Stimulated activated naive CD8-positive, alpha-beta T cell treated with anti-CD3 and anti-CD28 coated beads, Interleukin-15, Interleukin-2, amounts not matched to agents 100 ng/mL and 50 ng/mL, for 24 hours (primary cell): ENCODE results near the gene COL15A1.
"Not testable (repeated sequence)": the region's sequence is repeated elsewhere in the genome, so short reads cannot be mapped to it uniquely, and the experiment has no call there.

Source experiments
- H3K27ac Mint-ChIP-seq: one replicate; pipeline ENCODE4 v1.8.0; 2021; ENCODE audit warnings: mild to moderate bottlenecking, mixed read lengths
- H3K27me3 Mint-ChIP-seq: one replicate; pipeline ENCODE4 v1.8.0; 2021; ENCODE audit warnings: mixed read lengths
- H3K36me3 Mint-ChIP-seq: one replicate; pipeline ENCODE4 v1.8.0; 2021; ENCODE audit warnings: low read depth, mixed read lengths
- H3K4me1 Mint-ChIP-seq: one replicate; pipeline ENCODE4 v1.8.0; 2021; ENCODE audit warnings: low read depth, mixed read lengths
- H3K4me3 Mint-ChIP-seq: one replicate; pipeline ENCODE4 v1.8.0; 2021; ENCODE audit warnings: mild to moderate bottlenecking, mixed read lengths
- H3K9me3 Mint-ChIP-seq: one replicate; pipeline ENCODE4 v1.8.0; 2021; ENCODE audit warnings: mixed read lengths

The COL15A1 gene

GRCh38 chr9:98997604-98998003 lies 53.9 kb downstream of the COL15A1 start:
- Mint-ChIP-seq H3K4me1 (peaks cover 29% of the 10 kb centered on the region), H3K9me3 (no peaks in the 10 kb centered on the region), H3K27me3 (peaks cover 15% of the 10 kb centered on the region), H3K4me3 (no peak overlapping the region), H3K36me3 (no peaks in the 10 kb centered on the region), H3K27ac (no peak overlapping the region)

GRCh38 chr9:98998441-98999151 lies 54.9 kb downstream of the COL15A1 start:
- Mint-ChIP-seq H3K36me3 (no peaks in the 10 kb centered on the region), H3K9me3 (no peaks in the 10 kb centered on the region), H3K4me1 (peaks cover 22% of the 10 kb centered on the region), H3K27me3 (peaks cover 15% of the 10 kb centered on the region), H3K27ac (no peak overlapping the region), H3K4me3 (no peak overlapping the region)

- no peak overlapping the region for H3K4me3 Mint-ChIP-seq
- peaks cover 15% of the 10 kb centered on the region for H3K27me3 Mint-ChIP-seq
- H3K9me3 Mint-ChIP-seq, result no peaks in the 10 kb centered on the region
- peaks cover 19% of the 10 kb centered on the region for H3K4me1 Mint-ChIP-seq
- no peaks in the 10 kb centered on the region for H3K36me3 Mint-ChIP-seq
- no peak overlapping the region for H3K27ac Mint-ChIP-seq
These were observed 55.4 kb downstream of the COL15A1 start for GRCh38 chr9:98999152-98999525.

GRCh38 chr9:99000476-99001395 lies 57.0 kb downstream of the COL15A1 start:
- Mint-ChIP-seq H3K9me3 (no peaks in the 10 kb centered on the region), H3K4me3 (no peak overlapping the region), H3K4me1 (peaks cover 15% of the 10 kb centered on the region), H3K36me3 (no peaks in the 10 kb centered on the region), H3K27me3 (peaks cover 15% of the 10 kb centered on the region), H3K27ac (no peak overlapping the region)

- H3K36me3 Mint-ChIP-seq, result no peaks in the 10 kb centered on the region
These were observed 58.2 kb downstream of the COL15A1 start for GRCh38 chr9:99001892-99002291.

GRCh38 chr9:99002706-99003105 lies 59.0 kb downstream of the COL15A1 start:
- Mint-ChIP-seq H3K4me3 (no peak overlapping the region), H3K27me3 (peaks cover 7% of the 10 kb centered on the region), H3K4me1 (peaks cover 15% of the 10 kb centered on the region), H3K9me3 (no peaks in the 10 kb centered on the region), H3K27ac (no peak overlapping the region), H3K36me3 (no peaks in the 10 kb centered on the region)

More at GRCh38 chr9:99001892-99002291, 58.2 kb downstream of the COL15A1 start:
- Mint-ChIP-seq H3K27ac (no peak overlapping the region), H3K9me3 (no peaks in the 10 kb centered on the region), H3K27me3 (peaks cover 8% of the 10 kb centered on the region), H3K4me1 (peaks cover 15% of the 10 kb centered on the region), H3K4me3 (no peak overlapping the region)

GRCh38 chr9:99003308-99003707 lies 59.6 kb downstream of the COL15A1 start:
- H3K36me3 Mint-ChIP-seq, result no peaks in the 10 kb centered on the region
- H3K4me3 Mint-ChIP-seq, result no peak overlapping the region
- no peak overlapping the region for H3K27ac Mint-ChIP-seq
- peaks cover 3% of the 10 kb centered on the region for H3K27me3 Mint-ChIP-seq
- no peaks in the 10 kb centered on the region for H3K9me3 Mint-ChIP-seq
- H3K4me1 Mint-ChIP-seq, result peaks cover 15% of the 10 kb centered on the region

- Mint-ChIP-seq H3K36me3 (no peaks in the 10 kb centered on the region), H3K9me3 (no peaks in the 10 kb centered on the region), H3K27ac (no peak overlapping the region), H3K27me3 (no peaks in the 10 kb centered on the region), H3K4me1 (peaks cover 15% of the 10 kb centered on the region), H3K4me3 (no peak overlapping the region)
These were observed 60.4 kb downstream of the COL15A1 start for GRCh38 chr9:99004115-99004514.

GRCh38 chr9:99004717-99005460 lies 61.2 kb downstream of the COL15A1 start:
- Mint-ChIP-seq H3K27me3 (no peaks in the 10 kb centered on the region), H3K9me3 (peaks cover under 1% of the 10 kb centered on the region), H3K27ac (no peak overlapping the region), H3K4me3 (no peak overlapping the region), H3K36me3 (peaks cover under 1% of the 10 kb centered on the region), H3K4me1 (peaks cover 15% of the 10 kb centered on the region)

- peaks cover 5% of the 10 kb centered on the region for H3K36me3 Mint-ChIP-seq
- H3K9me3 Mint-ChIP-seq, result peaks cover 6% of the 10 kb centered on the region
- H3K27me3 Mint-ChIP-seq, result no peaks in the 10 kb centered on the region
- H3K4me3 Mint-ChIP-seq, result no peak overlapping the region
- no peak overlapping the region for H3K27ac Mint-ChIP-seq
- H3K4me1 Mint-ChIP-seq, result peaks cover 11% of the 10 kb centered on the region
These were observed 61.9 kb downstream of the COL15A1 start for GRCh38 chr9:99005651-99006050.

GRCh38 chr9:99006511-99006910 lies 62.8 kb downstream of the COL15A1 start:
- peaks cover 5% of the 10 kb centered on the region for H3K36me3 Mint-ChIP-seq
- H3K27me3 Mint-ChIP-seq, result no peaks in the 10 kb centered on the region
- peaks cover 6% of the 10 kb centered on the region for H3K9me3 Mint-ChIP-seq
- no peak overlapping the region for H3K27ac Mint-ChIP-seq
- no peak overlapping the region for H3K4me3 Mint-ChIP-seq
- H3K4me1 Mint-ChIP-seq, result peaks cover 2% of the 10 kb centered on the region

- no peaks in the 10 kb centered on the region for H3K4me1 Mint-ChIP-seq
- no peak overlapping the region for H3K27ac Mint-ChIP-seq
- no peak overlapping the region for H3K4me3 Mint-ChIP-seq
- H3K36me3 Mint-ChIP-seq, result peaks cover 5% of the 10 kb centered on the region
- no peaks in the 10 kb centered on the region for H3K27me3 Mint-ChIP-seq
- peaks cover 6% of the 10 kb centered on the region for H3K9me3 Mint-ChIP-seq
These were observed 63.3 kb downstream of the COL15A1 start for GRCh38 chr9:99006979-99007378.

- Mint-ChIP-seq H3K36me3 (peaks cover 9% of the 10 kb centered on the region), H3K27me3 (no peaks in the 10 kb centered on the region), H3K9me3 (peaks cover 10% of the 10 kb centered on the region), H3K4me3 (no peak overlapping the region), H3K27ac (no peak overlapping the region), H3K4me1 (peaks cover 8% of the 10 kb centered on the region)
These were observed 64.5 kb downstream of the COL15A1 start for GRCh38 chr9:99008203-99008602.

- H3K36me3 Mint-ChIP-seq, H3K27me3 Mint-ChIP-seq, H3K4me3 Mint-ChIP-seq, H3K27ac Mint-ChIP-seq: not testable (repeated sequence)
- peaks cover 22% of the 10 kb centered on the region for H3K4me1 Mint-ChIP-seq
- peaks cover 10% of the 10 kb centered on the region for H3K9me3 Mint-ChIP-seq
These were observed 66.7 kb downstream of the COL15A1 start for GRCh38 chr9:99010393-99010792.
